AML-193 (cell line): ENCODE results near the gene KIFC3.
"Not testable (repeated sequence)": the region's sequence is repeated elsewhere in the genome, so short reads cannot be mapped to it uniquely, and the experiment has no call there.

Experiments used
- DNase-seq, 2 experiments: peaks; one replicate each; lab custom pipeline; 2025; lab: John Stamatoyannopoulos, UW

The KIFC3 gene

GRCh38 chr16:57825298-57826044 lies 23.2 kb upstream of the KIFC3 start:
- DNase-seq = no peak

GRCh38 chr16:57824888-57825287 lies 22.6 kb upstream of the KIFC3 start:
- DNase-seq = no peak

DNA sequence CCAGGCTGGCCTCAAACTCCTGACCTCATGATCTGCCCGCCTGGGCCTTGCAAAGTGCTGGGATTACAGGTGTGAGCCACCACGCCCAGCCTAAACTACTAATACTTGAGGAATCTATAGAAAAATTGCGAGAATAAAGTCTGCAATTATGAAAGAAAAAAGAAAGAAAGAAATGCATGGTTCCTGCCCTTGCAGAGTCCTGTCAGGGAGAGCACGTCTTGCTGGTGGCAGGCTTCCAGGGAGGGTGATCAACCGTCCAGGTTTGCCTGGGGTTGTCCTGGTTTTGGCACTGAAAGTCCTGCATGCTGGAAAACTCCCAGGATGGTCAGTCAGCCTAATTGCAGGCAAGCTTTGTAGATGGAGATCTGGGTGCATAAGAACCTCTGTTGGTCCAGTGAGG lies 21.5 kb upstream of the KIFC3 start:
- DNase-seq = no peak

DNA sequence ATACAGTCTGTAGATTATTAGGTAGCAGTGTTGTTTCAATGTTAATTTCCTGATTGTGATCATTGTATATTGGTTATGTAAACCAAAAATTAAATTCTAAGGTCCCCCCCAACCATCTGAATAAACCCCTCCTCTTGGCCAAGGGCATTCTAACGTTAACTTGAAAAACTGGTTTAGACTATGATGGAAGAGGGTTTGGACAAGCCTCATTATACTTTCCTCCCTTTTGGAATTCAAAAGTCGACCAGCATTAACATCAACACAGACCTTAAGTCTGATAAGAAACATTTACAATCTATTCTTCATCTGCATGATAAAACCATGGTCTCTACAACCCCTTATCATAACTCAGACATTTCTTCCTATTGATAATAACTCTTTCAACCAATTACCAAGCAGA lies 20.6 kb upstream of the KIFC3 start:
- no peak for DNase-seq

GRCh38 chr16:57822018-57822553 lies 19.8 kb upstream of the KIFC3 start:
- no peak for DNase-seq

DNA sequence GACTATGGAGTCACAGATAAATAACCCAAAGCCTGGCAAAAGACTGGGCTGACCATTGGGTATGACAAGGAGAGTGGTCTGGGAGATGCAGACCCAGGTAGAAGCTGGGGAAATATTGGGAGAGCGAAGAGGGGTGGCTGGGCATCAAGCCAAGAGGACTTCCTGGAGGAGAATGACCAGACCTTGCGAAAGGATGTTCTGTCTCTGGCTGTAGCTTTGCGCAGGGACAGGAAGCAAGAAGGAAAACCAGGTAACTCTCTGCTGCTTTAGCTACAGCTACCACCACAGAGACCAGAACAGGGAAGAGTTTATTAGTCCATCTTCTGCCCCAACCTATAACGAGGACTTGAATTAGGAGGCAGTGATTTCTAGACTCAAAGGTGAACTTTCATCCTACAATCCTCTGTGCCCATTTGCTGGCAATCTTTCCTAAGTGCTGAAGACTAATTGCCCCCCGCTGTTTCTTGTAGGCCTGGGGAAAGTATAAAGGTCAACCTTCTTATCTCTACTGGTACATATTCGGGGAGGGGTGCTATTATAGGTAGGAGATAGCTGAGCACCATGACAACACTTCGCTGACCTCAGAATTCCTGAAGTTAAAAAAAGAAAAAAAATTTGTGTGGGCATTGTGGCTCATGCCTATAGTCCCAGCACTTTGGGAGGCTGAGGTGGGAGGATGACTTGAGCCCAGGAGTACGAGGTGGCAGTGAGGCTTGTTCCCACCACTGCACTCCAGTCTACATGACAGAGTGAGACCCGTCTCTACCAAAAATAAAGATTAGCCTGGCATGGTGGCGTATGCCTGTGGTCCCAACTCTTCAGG lies 19.1 kb upstream of the KIFC3 start:
- no peak for DNase-seq

- no peak for DNase-seq
Measured at GRCh38 chr16:57818377-57819064, 16.2 kb upstream of the KIFC3 start.

DNA sequence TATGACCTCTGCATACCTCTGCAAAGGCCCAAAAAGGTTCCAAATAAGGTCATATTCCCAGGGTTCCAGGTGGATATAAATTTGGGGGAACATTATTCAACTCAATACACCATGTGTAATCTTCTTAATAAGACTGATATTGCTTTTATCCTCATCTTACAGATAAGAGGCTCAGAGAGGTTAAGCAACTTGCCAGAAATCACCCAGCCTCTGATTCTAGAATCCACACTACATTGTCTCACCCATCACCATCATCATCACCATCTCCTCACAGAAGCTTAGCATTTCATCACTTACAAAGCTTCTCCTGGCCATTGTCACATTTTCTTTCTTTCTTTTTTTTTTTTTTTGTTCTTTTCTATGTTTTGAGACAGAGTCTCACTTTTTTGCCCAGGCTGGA lies 15.4 kb upstream of the KIFC3 start:
- DNase-seq = no peak

GRCh38 chr16:57815987-57816745 lies 13.9 kb upstream of the KIFC3 start:
- DNase-seq = peak; percentile 35 to 45

DNA sequence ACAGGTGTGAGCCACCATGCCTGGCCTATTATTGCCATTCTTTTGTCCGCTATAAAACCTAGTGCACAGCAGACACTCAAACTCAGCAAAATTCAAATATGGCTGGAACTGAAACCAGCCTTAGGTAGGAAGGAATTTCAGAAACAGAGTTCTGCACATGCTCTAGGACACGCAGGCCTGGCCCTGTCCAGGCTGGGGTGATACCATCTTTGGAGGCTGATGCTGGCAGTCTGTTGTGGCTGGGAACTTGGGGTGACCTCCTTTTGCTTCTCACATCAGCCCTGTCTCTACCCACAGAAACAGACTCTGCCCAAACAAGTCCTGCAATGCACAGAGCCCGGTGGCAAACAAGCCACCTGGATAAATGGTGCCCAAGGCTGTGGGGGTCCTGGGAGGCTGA lies 12.6 kb upstream of the KIFC3 start:
- DNase-seq = no peak

GRCh38 chr16:57813466-57813865 lies 11.2 kb upstream of the KIFC3 start:
- no peak for DNase-seq

- DNase-seq = not testable (repeated sequence)
Measured at GRCh38 chr16:57811340-57811739, 9.0 kb upstream of the KIFC3 start.

DNA sequence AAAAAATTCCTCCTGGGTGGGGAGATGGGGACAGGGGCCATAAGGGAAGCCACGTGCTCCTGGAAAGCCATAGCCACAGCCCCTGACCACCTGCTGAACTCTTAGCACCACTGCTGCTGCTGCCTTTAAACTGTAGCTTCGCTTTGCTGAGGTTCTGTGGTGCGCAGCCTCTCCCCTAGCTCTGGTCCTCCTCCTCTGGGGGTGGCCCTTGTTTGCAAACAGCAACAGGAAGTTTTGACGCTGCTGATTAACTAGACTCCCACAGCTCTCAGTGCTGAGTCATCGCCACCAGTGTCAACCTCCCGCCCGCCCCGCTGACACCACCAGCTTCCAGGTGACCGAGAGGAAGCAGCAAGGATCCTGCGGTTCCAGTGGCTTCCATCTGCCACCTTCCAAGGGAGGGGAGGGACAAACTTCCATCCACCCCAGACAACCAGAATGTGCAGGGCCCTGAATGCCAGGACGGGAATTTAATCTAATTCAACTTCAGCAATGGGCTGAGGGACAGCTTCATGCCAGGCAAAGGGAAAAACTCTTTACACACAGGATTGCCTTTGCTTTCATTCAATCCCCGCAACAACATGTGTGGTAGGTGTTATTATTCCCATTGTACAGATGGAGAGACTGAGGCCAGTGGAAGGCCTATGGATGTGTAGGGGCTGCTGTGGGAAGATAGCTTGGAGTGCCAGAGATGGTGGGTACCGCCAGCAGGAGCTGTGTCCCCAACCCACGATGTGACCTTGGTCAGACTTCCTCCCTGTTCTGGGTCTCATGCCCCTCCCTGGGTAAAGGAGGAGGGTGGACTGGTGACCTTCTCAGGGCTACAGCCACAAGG lies 8.1 kb upstream of the KIFC3 start:
- DNase-seq = peak; percentile 60 to 66

GRCh38 chr16:57809276-57810196 lies 7.2 kb upstream of the KIFC3 start:
- no peak for DNase-seq

GRCh38 chr16:57808589-57809228 lies 6.4 kb upstream of the KIFC3 start:
- DNase-seq = no peak

- DNase-seq = peak; percentile 53 to 68
Measured at GRCh38 chr16:57807968-57808528, 5.8 kb upstream of the KIFC3 start.

DNA sequence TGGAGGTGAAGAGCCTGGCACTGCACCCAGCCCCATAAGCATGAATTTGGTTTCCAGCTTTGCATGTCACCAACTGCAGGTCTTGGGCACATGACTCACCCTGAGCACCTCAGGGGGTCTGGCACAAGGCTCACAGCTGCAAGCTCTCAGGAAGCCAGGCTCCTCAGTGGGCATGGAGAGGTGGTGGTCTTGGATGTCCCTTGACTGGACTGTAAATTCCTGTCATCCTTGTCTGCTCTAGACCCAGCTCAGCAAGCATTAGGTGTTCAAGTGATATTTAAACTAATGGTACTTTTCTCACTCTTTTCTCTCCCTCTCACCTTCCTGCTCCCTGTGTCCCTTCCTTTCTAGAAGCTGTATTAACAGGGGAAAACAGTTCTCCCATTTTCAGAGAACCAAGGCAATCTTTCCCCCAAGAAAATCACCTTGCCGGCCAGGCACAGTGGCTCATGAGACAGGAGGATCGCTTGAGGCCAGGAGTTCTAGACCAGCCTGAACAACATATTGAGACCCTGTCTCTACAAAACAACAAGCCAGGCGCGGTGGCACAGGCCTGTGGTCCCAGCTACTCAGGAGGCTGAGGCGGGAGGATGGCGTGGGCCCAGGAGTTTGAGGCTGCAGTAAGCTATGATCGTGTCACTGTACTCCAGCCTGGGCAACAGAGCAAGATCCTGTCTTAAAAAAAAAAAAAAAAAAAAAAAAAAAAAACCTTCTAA lies 5.1 kb upstream of the KIFC3 start:
- no peak for DNase-seq

- DNase-seq = no peak
Measured at GRCh38 chr16:57805176-57805575, 2.9 kb upstream of the KIFC3 start.
